Stimulated activated CD4-positive, alpha-beta T cell treated with anti-CD3 and anti-CD28 coated beads, Interleukin-1b, Interleukin-23, amount 100 ng/mL, for 4 hours (primary cell): ENCODE results near the gene IMMP2L.

Source experiments
- DNase-seq, 2 donors: peaks; one replicate each; pipeline ENCODE4 v3.0.0-alpha.2; 2020; ENCODE audit warnings: low read depth in 2 of 2

IMMP2L gene

GRCh38 chr7:111223802-111224253 lies 338.5 kb downstream of the IMMP2L start:
- DNase-seq = no peak

GRCh38 chr7:111215550-111215949 lies 346.7 kb downstream of the IMMP2L start:
- no peak for DNase-seq

GRCh38 chr7:111212857-111213523 lies 349.3 kb downstream of the IMMP2L start:
- no peak for DNase-seq

GRCh38 chr7:111210996-111211395 lies 351.3 kb downstream of the IMMP2L start:
- no peak for DNase-seq

GRCh38 chr7:111210043-111210442 lies 352.2 kb downstream of the IMMP2L start:
- DNase-seq = no peak

GRCh38 chr7:111205251-111205650 lies 357.0 kb downstream of the IMMP2L start:
- no peak for DNase-seq

GRCh38 chr7:111202321-111202720 lies 360.0 kb downstream of the IMMP2L start:
- DNase-seq = no peak

GRCh38 chr7:111199643-111200042 lies 362.6 kb downstream of the IMMP2L start:
- DNase-seq = no peak

- DNase-seq = no peak
These were observed 364.0 kb downstream of the IMMP2L start for GRCh38 chr7:111198255-111198654.

- no peak for DNase-seq
These were observed 365.6 kb downstream of the IMMP2L start for GRCh38 chr7:111196655-111197054.

GRCh38 chr7:111192614-111193413 lies 369.5 kb downstream of the IMMP2L start:
- no peak for DNase-seq

- DNase-seq = no peak
These were observed 371.5 kb downstream of the IMMP2L start for GRCh38 chr7:111190804-111191203.

- no peak for DNase-seq
These were observed 377.3 kb downstream of the IMMP2L start for GRCh38 chr7:111184987-111185386.

- no peak for DNase-seq
These were observed 379.0 kb downstream of the IMMP2L start for GRCh38 chr7:111183321-111183720.

- DNase-seq = no peak
These were observed 382.0 kb downstream of the IMMP2L start for GRCh38 chr7:111180338-111180737.

GRCh38 chr7:111175908-111176441 lies 386.3 kb downstream of the IMMP2L start:
- no peak for DNase-seq

- DNase-seq = no peak
These were observed 387.8 kb downstream of the IMMP2L start for GRCh38 chr7:111174510-111174909.

GRCh38 chr7:111173990-111174389 lies 388.3 kb downstream of the IMMP2L start:
- no peak for DNase-seq

- DNase-seq = no peak
These were observed 388.8 kb downstream of the IMMP2L start for GRCh38 chr7:111173528-111173927.

- DNase-seq = no peak
These were observed 389.6 kb downstream of the IMMP2L start for GRCh38 chr7:111172564-111173257.

GRCh38 chr7:111168182-111168581 lies 394.1 kb downstream of the IMMP2L start:
- no peak for DNase-seq

GRCh38 chr7:111164442-111164841 lies 397.9 kb downstream of the IMMP2L start:
- no peak for DNase-seq
